ENCODE results near the gene MT1A. TPM values are rescaled to one million over a fixed set of nuclear protein-coding genes. Genes with fewer than 3 reads are reported as not detected.
"Not testable (repeated sequence)": the region's sequence is repeated elsewhere in the genome, so short reads cannot be mapped to it uniquely, and the experiment has no call there.

The MT1A gene
- total RNA-seq, 1 experiment from 2014 or later, result not detected

DNA sequence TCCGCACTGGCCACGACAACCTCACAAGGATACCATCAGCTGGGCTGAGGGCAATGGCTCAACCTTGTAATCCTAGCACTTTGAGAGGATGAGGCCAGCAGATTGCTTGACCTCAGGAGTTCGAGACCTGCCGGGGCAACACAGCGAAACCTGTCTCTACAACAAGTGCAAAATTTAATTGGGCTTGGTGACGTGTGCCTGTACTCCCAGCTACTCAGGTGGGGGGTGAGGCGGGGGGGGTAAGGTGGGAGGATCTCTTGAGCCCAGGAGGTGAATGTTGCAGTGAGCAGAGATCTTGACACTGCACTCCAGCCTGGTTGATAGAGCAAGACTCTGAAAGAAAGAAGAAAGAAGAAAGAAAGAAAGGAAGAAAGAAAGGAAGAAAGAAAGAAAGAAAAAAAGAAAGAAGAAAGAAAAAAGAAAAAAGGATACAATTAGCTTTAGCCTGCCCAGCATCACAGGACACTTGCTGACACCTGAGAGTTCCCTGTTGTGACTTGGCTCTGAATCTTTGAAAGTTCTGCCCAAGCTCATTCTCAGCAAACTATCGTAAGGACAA is 18.0 kb upstream of the MT1A start:
- no peak for TF ChIP-seq EZH2 (IDR thresholded peaks at IDR 0.05; ENCODE audit: borderline replicate concordance, low read depth, low read length, poor library complexity, severe bottlenecking)
- TF ChIP-seq, protein P1, sequence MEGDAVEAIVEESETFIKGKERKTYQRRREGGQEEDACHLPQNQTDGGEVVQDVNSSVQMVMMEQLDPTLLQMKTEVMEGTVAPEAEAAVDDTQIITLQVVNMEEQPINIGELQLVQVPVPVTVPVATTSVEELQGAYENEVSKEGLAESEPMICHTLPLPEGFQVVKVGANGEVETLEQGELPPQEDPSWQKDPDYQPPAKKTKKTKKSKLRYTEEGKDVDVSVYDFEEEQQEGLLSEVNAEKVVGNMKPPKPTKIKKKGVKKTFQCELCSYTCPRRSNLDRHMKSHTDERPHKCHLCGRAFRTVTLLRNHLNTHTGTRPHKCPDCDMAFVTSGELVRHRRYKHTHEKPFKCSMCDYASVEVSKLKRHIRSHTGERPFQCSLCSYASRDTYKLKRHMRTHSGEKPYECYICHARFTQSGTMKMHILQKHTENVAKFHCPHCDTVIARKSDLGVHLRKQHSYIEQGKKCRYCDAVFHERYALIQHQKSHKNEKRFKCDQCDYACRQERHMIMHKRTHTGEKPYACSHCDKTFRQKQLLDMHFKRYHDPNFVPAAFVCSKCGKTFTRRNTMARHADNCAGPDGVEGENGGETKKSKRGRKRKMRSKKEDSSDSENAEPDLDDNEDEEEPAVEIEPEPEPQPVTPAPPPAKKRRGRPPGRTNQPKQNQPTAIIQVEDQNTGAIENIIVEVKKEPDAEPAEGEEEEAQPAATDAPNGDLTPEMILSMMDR (conservative IDR thresholded peaks at IDR 0.05; ENCODE audit: low read depth, low read length), result no peak
- ChIA-PET CTCF (no interaction called here), POLR2A (ENCODE audit: low non-redundant PET) (no interaction called here)
- H3K36me3 ChIP-seq (ENCODE audit: insufficient read depth, low read length, poor library complexity, severe bottlenecking), result no peaks in the 10 kb centered on the region
- no peak overlapping the region for H3K4me3 ChIP-seq (ENCODE audit: low read depth, low read length, poor library complexity, severe bottlenecking)
- no TSS peak for BruUV-seq (replicated peaks)
- intact Hi-C loops (cut with micrococcal nuclease; ENCODE audit: unreplicated experiment), result no loop called here
- H3K27ac ChIP-seq (ENCODE audit: low read depth, low read length, poor library complexity, severe bottlenecking), result no peak overlapping the region
- H3K27me3 ChIP-seq (replicated peaks; ENCODE audit: insufficient read depth, low read depth, low read length, poor library complexity), result no peaks in the 10 kb centered on the region
- H3K9me3 ChIP-seq (ENCODE audit: low read depth, low read length, poor library complexity, severe bottlenecking), result no peaks in the 10 kb centered on the region
- DNase-seq (ENCODE audit: low spot score), result no peak
- no peaks in the 10 kb centered on the region for H3K4me1 ChIP-seq (ENCODE audit: insufficient read depth, low read length, poor library complexity, severe bottlenecking)

DNA sequence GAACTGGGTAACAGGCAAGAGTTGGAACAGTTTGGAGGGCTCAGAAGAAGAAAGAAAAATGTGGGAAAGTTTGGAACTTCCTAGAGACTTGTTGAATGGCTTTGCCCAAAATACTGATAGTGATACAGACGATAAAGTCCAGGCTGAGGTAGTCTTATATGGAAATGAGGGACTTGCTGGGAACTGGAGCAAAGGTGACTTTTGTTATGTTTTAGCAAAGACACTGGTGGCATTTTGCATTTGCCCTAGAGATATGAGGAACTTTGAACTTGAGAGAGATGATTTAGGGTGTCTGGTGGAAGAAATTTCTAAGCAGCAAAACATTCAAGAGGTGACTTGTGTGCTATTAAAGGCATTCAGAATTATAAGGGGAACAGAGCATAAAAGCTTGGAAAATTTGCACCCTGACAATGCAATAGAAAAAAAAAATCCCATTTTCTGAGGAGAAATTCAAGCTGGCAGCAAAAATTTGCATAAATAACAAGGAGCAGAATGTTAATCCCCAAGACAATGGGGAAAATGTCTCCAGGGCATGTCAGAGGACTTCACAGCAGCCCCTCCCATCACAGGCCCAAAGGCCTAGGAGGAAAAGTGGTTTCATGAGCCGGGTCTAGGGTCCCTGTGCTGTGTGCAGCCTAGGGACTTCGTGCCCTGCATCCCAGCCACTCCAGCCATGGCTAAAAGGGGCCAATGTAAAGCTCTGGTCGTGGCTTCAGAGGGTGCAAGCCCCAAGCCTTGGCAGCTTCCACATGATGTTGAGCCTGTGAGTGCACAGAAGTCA is 16.6 kb upstream of the MT1A start:
- BruUV-seq (replicated peaks); H3K27ac ChIP-seq (ENCODE audit: low read depth, low read length, poor library complexity, severe bottlenecking); H3K9me3 ChIP-seq (ENCODE audit: low read depth, low read length, poor library complexity, severe bottlenecking); H3K27me3 ChIP-seq (replicated peaks; ENCODE audit: insufficient read depth, low read depth, low read length, poor library complexity); H3K4me3 ChIP-seq (ENCODE audit: low read depth, low read length, poor library complexity, severe bottlenecking); H3K36me3 ChIP-seq (ENCODE audit: insufficient read depth, low read length, poor library complexity, severe bottlenecking); DNase-seq (ENCODE audit: low spot score); H3K4me1 ChIP-seq (ENCODE audit: insufficient read depth, low read length, poor library complexity, severe bottlenecking); POLR2A ChIA-PET (ENCODE audit: low non-redundant PET); intact Hi-C loops (cut with micrococcal nuclease; ENCODE audit: unreplicated experiment); CTCF ChIA-PET: not testable (repeated sequence)

DNA sequence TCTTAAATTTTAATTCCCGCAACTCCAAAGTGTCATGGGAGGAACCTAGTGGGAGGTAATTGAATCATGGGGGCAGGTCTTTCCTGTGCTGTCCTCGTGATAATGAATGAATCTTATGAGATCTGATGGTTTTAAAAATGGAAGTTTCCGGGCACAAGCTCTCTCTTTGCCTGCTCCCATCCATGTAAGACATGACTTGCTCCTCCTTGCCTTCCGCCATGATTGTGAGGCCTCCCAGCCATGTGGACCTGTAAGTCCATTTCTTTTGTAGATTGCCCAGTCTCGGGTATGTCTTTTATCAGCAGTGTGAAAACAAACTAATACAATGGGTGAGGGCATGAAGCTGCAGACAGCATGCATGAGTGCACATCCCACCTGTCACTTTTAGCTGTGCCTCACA is 15.3 kb upstream of the MT1A start:
- CTCF ChIA-PET; H3K27ac ChIP-seq (ENCODE audit: low read depth, low read length, poor library complexity, severe bottlenecking); BruUV-seq (replicated peaks); DNase-seq (ENCODE audit: low spot score); POLR2A ChIA-PET (ENCODE audit: low non-redundant PET); H3K4me1 ChIP-seq (ENCODE audit: insufficient read depth, low read length, poor library complexity, severe bottlenecking); intact Hi-C loops (cut with micrococcal nuclease; ENCODE audit: unreplicated experiment); H3K36me3 ChIP-seq (ENCODE audit: insufficient read depth, low read length, poor library complexity, severe bottlenecking); H3K4me3 ChIP-seq (ENCODE audit: low read depth, low read length, poor library complexity, severe bottlenecking); H3K27me3 ChIP-seq (replicated peaks; ENCODE audit: insufficient read depth, low read depth, low read length, poor library complexity); H3K9me3 ChIP-seq (ENCODE audit: low read depth, low read length, poor library complexity, severe bottlenecking): not testable (repeated sequence)

DNA sequence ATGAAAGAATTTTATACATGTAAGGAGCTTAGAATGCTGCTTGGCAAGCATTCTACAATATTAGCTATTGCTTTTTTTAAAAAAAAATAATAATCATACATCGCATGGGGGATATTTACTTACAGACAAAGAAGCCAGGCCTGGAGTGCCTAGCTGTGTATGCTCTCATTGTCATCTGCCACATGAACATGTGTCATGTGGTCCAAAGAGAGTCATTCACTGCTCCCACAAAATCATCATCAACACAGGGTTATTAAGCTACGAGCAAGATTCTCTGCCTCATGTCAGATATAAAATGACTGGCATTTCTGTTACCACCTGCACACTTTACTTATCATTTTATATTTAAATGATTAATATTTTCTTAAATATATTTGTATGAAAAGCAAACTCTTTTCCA is 14.8 kb upstream of the MT1A start:
- H3K4me1 ChIP-seq (ENCODE audit: insufficient read depth, low read length, poor library complexity, severe bottlenecking), result peaks cover 6% of the 10 kb centered on the region
- ChIA-PET POLR2A (ENCODE audit: low non-redundant PET) (no interaction called here), CTCF (no interaction called here)
- no peak overlapping the region for H3K4me3 ChIP-seq (ENCODE audit: low read depth, low read length, poor library complexity, severe bottlenecking)
- no peak overlapping the region for H3K27ac ChIP-seq (ENCODE audit: low read depth, low read length, poor library complexity, severe bottlenecking)
- intact Hi-C loops (cut with micrococcal nuclease; ENCODE audit: unreplicated experiment), result no loop called here
- no peaks in the 10 kb centered on the region for H3K36me3 ChIP-seq (ENCODE audit: insufficient read depth, low read length, poor library complexity, severe bottlenecking)
- BruUV-seq (replicated peaks), result no TSS peak
- H3K27me3 ChIP-seq (replicated peaks; ENCODE audit: insufficient read depth, low read depth, low read length, poor library complexity), result no peaks in the 10 kb centered on the region
- TF ChIP-seq EZH2 (IDR thresholded peaks at IDR 0.05; ENCODE audit: borderline replicate concordance, low read depth, low read length, poor library complexity, severe bottlenecking), result no peak
- TF ChIP-seq, protein P1 (conservative IDR thresholded peaks at IDR 0.05; ENCODE audit: low read depth, low read length), result no peak
- DNase-seq (ENCODE audit: low spot score), result no peak
- H3K9me3 ChIP-seq (ENCODE audit: low read depth, low read length, poor library complexity, severe bottlenecking), result no peaks in the 10 kb centered on the region
